HAP-1 (cell line): ENCODE results near the gene BMP8A.
"Not testable (repeated sequence)": the region's sequence is repeated elsewhere in the genome, so short reads cannot be mapped to it uniquely, and the experiment has no call there.

Source experiments
- DNase-seq, 2 experiments: peaks; one replicate each; pipeline ENCODE4 v3.0.0-alpha.2; 2016 to 2020; ENCODE audit warnings: low spot score in 2 of 2
- H3K27me3 ChIP-seq: fragments of 250-450 bp; sonication (Bioruptor Pico); 2 replicates; pipeline ENCODE4 v1.5.1; 2020; ENCODE audit warnings: low read depth, mild to moderate bottlenecking, moderate library complexity
- H3K36me3 ChIP-seq: fragments of 250-450 bp; sonication (Bioruptor Pico); replicated peaks from 2 replicates; pipeline ENCODE4 v1.5.1; 2020; ENCODE audit warnings: mild to moderate bottlenecking
- H3K4me1 ChIP-seq: fragments of 250-450 bp; sonication (Bioruptor Pico); 2 replicates; pipeline ENCODE4 v1.5.1; 2020; ENCODE audit warnings: mild to moderate bottlenecking
- H3K4me3 ChIP-seq: fragments of 250-450 bp; sonication (Bioruptor Pico); 2 replicates; pipeline ENCODE4 v1.5.1; 2020; ENCODE audit warnings: mild to moderate bottlenecking, moderate library complexity
- H3K9me3 ChIP-seq: fragments of 250-450 bp; sonication (Bioruptor Pico); 2 replicates; pipeline ENCODE4 v1.5.1; 2020; ENCODE audit warnings: mild to moderate bottlenecking, moderate library complexity
- in situ Hi-C: fragments of 300-500 bp; cut with MboI; formaldehyde crosslinking; loops from 3 replicates; pipeline ENCODE4 v1.14.3; 2020; ENCODE audit warnings: low sequenced_read_pairs, inconsistent platforms, mixed read lengths

Gene BMP8A

DNA sequence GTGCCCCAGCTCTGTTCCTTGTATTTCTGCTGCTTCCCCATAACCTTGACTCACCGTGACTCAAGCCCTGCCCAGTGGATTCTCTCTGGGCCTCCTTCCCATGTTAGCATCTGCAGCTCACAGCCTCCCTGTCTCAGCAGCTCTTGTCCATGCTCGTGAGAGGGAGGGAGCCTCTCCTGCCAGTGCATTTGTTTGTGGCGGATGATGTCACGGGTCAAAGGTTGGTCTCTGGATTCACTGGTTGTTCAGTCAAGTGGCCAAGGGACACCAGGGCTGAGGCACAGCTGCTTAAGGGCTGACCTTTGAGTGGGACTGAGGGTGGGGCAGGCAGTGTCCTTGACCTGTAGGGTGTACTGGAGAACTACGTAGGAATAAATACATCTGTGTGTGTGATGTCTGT is 27.9 kb downstream of the BMP8A start:
- H3K9me3 ChIP-seq, H3K4me3 ChIP-seq, H3K36me3 ChIP-seq, in situ Hi-C loops, H3K4me1 ChIP-seq, DNase-seq, H3K27me3 ChIP-seq: not testable (repeated sequence)

DNA sequence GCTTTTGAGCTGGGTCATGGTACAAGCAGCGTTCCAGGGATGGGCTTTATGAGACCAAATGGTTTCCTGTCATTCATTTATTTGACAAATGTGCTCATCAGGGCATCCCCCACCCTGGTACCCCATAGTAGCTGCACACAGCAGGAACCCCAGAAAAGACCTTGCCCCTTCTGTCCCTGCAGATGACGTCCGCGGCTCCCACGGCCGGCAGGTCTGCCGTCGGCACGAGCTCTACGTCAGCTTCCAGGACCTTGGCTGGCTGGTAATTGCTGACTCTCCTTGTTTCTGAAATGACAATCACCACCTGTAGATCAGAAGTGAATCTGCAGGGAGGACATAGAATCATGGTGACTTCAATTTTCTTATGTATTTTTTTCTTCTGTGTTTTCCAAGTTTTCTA is 30.8 kb downstream of the BMP8A start:
- DNase-seq, H3K27me3 ChIP-seq, H3K9me3 ChIP-seq, H3K36me3 ChIP-seq, in situ Hi-C loops, H3K4me1 ChIP-seq, H3K4me3 ChIP-seq: not testable (repeated sequence)

DNA sequence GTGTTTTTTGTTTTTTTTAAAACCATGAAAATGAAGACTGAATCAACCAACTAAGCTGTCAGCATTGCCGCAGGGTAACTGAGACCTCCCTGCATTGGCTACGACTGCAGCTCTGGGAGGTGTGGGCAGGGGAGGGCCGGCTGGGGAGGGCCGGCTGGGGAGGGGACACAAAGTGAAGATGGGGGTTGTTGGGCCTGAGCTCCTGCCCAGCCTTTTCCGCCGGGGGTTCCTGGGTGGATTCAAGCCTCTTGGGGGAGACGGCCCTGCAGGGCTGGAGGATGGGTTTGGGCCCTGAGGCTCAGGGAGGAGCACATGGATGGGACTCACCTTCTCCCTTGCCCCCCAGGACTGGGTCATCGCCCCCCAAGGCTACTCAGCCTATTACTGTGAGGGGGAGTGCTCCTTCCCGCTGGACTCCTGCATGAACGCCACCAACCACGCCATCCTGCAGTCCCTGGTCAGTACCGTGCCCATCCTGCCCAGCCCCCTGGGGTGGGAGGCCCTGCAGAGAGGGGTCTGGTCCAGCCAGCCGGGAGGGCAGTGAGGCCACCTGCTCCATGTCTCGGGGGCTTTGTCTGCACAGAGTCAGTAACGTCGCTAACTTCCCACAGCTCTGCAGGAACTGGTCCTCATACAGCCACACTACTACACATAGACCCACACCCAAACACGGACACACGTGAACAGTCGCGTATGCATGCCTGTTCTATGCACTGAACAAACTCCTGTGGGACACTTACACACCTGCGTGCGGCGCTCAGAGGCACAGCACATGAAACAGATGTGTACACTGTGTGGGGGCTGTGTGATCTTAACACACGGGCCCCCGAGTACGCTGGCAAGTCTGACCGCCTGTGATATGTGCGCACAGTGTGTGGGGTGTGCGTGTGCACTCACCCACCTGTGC is 31.5 kb downstream of the BMP8A start:
- no peak overlapping the region for H3K4me3 ChIP-seq
- H3K9me3 ChIP-seq, result no peaks in the 10 kb centered on the region
- no peaks in the 10 kb centered on the region for H3K27me3 ChIP-seq
- in situ Hi-C loops, result no loop called here
- no peaks in the 10 kb centered on the region for H3K4me1 ChIP-seq
- DNase-seq, result no peak
- H3K36me3 ChIP-seq, result peaks cover 3% of the 10 kb centered on the region; the same call in 1 of the 2 replicates

GRCh38 chr1:39524171-39524570 is 32.7 kb downstream of the BMP8A start:
- DNase-seq, result no peak
- in situ Hi-C loops, result no loop called here
- H3K9me3 ChIP-seq, result no peaks in the 10 kb centered on the region

DNA sequence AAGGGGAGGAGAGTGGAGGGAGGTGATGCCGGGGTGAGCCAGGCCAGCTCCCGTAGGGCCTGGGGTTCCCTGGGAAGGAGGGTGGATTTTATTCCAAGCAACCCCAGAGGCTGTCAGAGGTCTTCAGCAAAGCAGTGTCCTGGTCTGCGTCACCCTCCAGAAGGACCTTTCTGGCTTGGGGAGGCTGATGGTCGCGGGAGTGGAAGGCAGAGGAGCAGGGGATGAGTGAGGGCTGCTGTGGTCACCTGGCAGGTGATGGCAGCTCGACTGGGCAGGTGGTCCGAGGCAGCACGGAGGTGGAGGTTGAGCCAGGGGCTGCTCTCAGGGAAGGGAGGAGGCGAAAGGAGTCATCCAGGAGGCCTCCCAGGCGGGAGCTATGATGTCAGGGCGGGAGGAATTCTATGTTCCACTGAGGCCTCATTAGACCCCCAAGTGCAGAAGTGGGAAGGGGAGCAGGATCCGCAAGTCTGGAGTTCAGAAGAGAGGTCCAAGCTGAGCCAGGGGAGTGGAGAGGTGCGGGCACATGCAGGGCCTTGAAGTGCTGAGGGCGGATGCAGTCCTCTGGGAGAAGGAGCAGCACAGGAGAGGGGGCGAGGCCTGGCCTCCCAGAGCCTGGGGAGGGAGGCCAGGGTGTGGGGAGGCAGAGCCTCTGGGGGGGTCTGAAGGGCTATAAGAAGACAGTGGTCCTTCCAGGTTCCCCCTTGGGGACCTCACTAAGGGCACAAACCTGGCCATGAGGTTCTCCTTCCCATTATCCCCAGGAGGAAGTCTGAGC is 33.3 kb downstream of the BMP8A start:
- H3K9me3 ChIP-seq, result no peaks in the 10 kb centered on the region
- no peaks in the 10 kb centered on the region for H3K27me3 ChIP-seq
- H3K36me3 ChIP-seq, result peaks cover 3% of the 10 kb centered on the region; the same call in 1 of the 2 replicates
- no peak overlapping the region for H3K4me3 ChIP-seq
- no peaks in the 10 kb centered on the region for H3K4me1 ChIP-seq
- no peak for DNase-seq
- in situ Hi-C loops, result loop anchor here (25.0 kb wide), 1 partner anchor 262 kb away; no protein-coding TSS in a partner anchor

More at GRCh38 chr1:39524171-39524570, 32.7 kb downstream of the BMP8A start:
- no peak overlapping the region for H3K4me3 ChIP-seq
- H3K27me3 ChIP-seq, result no peaks in the 10 kb centered on the region
- no peaks in the 10 kb centered on the region for H3K4me1 ChIP-seq
- peaks cover 3% of the 10 kb centered on the region; the same call in 1 of the 2 replicates for H3K36me3 ChIP-seq

- DNase-seq, result no peak
Observed at GRCh38 chr1:39525366-39526165, 34.1 kb downstream of the BMP8A start.

DNA sequence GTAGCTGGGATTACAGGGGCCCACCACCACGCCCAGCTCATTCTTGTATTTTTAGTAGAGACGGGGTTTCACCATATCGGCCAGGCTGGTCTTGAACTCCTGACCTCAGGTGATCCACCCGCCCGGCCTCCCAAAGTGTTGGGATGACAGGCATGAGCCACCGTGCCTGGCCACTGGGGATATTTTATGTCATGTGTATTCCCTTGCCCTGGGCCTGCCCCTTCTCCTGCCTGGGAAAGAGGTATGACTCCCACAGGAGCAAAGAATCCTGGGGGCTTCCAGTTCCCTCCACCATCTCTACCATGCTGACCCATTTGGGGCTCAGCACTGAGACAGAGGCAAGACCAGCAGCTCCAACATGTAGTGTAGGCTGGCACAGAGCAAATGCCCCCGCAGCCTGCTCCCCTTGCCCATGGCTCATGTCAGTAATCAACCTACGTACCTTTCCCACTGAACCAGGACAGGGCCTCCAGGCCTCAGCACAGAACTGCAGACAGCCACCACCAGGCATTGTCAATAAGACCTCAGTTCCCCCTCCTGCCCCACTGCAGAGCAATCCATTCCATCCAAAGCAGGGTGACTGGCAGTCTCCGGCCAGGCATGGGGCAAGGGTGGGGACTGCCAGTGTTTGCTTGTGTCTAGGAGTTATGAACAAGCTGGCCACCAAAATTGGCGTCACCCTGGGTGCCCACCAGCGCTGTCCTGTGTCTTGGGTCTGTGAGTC is 35.2 kb downstream of the BMP8A start:
- in situ Hi-C loops, result loop anchor here (25.0 kb wide), 1 partner anchor 264 kb away; no protein-coding TSS in a partner anchor
- H3K4me3 ChIP-seq, result no peak overlapping the region
- no peaks in the 10 kb centered on the region for H3K27me3 ChIP-seq
- peaks cover 5% of the 10 kb centered on the region; the same call in 1 of the 2 replicates for H3K36me3 ChIP-seq
- H3K9me3 ChIP-seq, result no peaks in the 10 kb centered on the region
- DNase-seq, result no peak
- H3K4me1 ChIP-seq, result no peaks in the 10 kb centered on the region

More at GRCh38 chr1:39525366-39526165, 34.1 kb downstream of the BMP8A start:
- Histone ChIP-seq H3K27me3 (no peaks in the 10 kb centered on the region), H3K36me3 (peaks cover 3% of the 10 kb centered on the region; the same call in 1 of the 2 replicates), H3K4me1 (no peaks in the 10 kb centered on the region), H3K9me3 (no peaks in the 10 kb centered on the region), H3K4me3 (no peak overlapping the region)
- in situ Hi-C loops, result loop anchor here (25.0 kb wide), 1 partner anchor 263 kb away; no protein-coding TSS in a partner anchor

DNA sequence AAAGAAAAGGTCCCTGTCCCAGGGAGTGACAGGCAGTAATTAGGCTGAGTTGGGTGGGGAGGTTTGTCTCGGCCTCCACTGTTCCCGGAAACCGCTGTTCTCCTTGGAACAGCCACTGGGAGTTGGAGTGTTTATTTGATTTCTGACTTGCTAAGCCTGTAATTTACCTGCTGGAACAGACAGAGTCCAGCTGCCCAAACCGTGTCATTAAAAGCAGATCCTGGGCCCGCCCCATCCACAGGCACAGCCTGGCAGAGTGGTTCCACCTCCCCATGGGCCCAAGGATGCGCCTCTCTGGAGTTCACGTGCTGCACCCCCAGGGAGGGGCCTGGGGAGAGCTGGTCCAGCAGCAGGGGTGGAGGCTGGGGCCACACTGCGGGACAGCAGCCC is 35.7 kb downstream of the BMP8A start:
- not testable (repeated sequence) for DNase-seq, H3K36me3 ChIP-seq, H3K4me1 ChIP-seq, H3K4me3 ChIP-seq, H3K27me3 ChIP-seq, H3K9me3 ChIP-seq
- in situ Hi-C loops, result loop anchor here (25.0 kb wide), 1 partner anchor 265 kb away; no protein-coding TSS in a partner anchor

DNA sequence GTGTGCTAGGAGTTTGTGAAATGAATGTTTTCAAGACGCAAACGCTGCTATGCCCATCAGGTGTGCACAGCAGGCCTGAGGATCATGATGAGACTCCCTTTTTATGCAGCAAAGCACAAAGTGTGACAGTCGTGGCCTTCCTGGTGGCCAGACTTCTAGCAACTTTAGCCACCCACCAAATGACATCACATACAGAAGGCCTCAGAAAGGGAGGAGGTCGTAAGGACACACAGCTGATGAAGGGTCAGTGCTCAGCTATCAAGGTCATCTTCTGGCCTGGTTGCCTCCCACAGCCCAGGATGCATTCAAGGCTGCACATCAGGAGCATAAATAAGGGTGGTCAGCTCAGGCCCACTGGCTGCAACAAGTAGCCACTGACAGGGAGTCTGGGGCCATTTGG is 36.6 kb downstream of the BMP8A start:
- no peaks in the 10 kb centered on the region for H3K27me3 ChIP-seq
- peaks cover 8% of the 10 kb centered on the region; the same call in 1 of the 2 replicates for H3K36me3 ChIP-seq
- DNase-seq, result no peak
- in situ Hi-C loops, result loop anchor here (25.0 kb wide), 1 partner anchor 266 kb away; no protein-coding TSS in a partner anchor
- H3K4me3 ChIP-seq, result no peak overlapping the region
- H3K9me3 ChIP-seq, result no peaks in the 10 kb centered on the region
- no peaks in the 10 kb centered on the region for H3K4me1 ChIP-seq

GRCh38 chr1:39529901-39530535 is 38.6 kb downstream of the BMP8A start:
- no peak for DNase-seq
- H3K4me1 ChIP-seq, result no peaks in the 10 kb centered on the region
- H3K9me3 ChIP-seq, result no peaks in the 10 kb centered on the region
- H3K4me3 ChIP-seq, result no peak overlapping the region
- H3K36me3 ChIP-seq, result peaks cover 8% of the 10 kb centered on the region; the same call in 1 of the 2 replicates
- in situ Hi-C loops, result loop anchor here (25.0 kb wide), 1 partner anchor 268 kb away; no protein-coding TSS in a partner anchor
- H3K27me3 ChIP-seq, result no peaks in the 10 kb centered on the region

DNA sequence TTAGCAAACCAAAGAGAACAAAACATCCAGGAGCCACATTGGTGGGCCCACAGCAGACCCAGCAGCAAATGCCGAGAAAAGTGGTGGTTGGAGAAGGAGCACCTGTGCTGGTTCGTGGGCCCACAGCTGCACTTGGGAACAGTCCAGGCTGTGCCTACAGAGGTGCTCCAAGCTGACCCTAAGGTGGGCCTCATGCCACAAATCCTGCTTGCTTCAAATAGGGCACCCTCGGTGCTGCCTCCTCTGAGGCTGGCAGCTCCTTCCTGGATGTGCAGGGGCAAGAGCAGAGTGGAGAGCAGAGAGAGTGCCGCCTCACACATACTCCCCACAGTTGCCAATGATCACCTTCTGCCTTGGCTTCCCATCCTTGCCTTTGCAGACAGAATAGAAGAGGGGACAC is 40.1 kb downstream of the BMP8A start:
- no peak for DNase-seq
- Histone ChIP-seq H3K9me3 (no peaks in the 10 kb centered on the region), H3K27me3 (no peaks in the 10 kb centered on the region), H3K36me3 (peaks cover 7% of the 10 kb centered on the region; the same call in 1 of the 2 replicates), H3K4me3 (no peak overlapping the region), H3K4me1 (no peaks in the 10 kb centered on the region)
- in situ Hi-C loops, result loop anchor here (25.0 kb wide), 1 partner anchor 269 kb away; no protein-coding TSS in a partner anchor

GRCh38 chr1:39533442-39533841 is 42.0 kb downstream of the BMP8A start:
- no peak for DNase-seq
- in situ Hi-C loops, result loop anchor here (25.0 kb wide), 1 partner anchor 271 kb away; no protein-coding TSS in a partner anchor
- no peaks in the 10 kb centered on the region for H3K4me1 ChIP-seq
- peaks cover 7% of the 10 kb centered on the region; the same call in 1 of the 2 replicates for H3K36me3 ChIP-seq
- no peak overlapping the region for H3K4me3 ChIP-seq
- no peaks in the 10 kb centered on the region for H3K9me3 ChIP-seq
- H3K27me3 ChIP-seq, result no peaks in the 10 kb centered on the region
